Measurements from ENCODE around the gene PPP1R12C.

Gene PPP1R12C

GRCh38 chr19:55053735-55054134, 63.7 kb downstream of the PPP1R12C start:
- H3K9me3 ChIP-seq (ENCODE audit: control insufficient read depth, low read length) = no peaks in the 10 kb centered on the region
- peaks cover 10% of the 10 kb centered on the region for H3K79me2 ChIP-seq
- no peak overlapping the region for H3K4me3 ChIP-seq (ENCODE audit: low read depth, low read length)
- no peaks in the 10 kb centered on the region for H3K4me1 ChIP-seq
- no peak overlapping the region for H3K4me2 ChIP-seq (ENCODE audit: low read length)
- H3K9ac ChIP-seq = no peak overlapping the region
- no peaks in the 10 kb centered on the region for H3K36me3 ChIP-seq (ENCODE audit: control insufficient read depth, insufficient read depth, low read length)
- no peaks in the 10 kb centered on the region for H3K27me3 ChIP-seq (ENCODE audit: control insufficient read depth, insufficient read depth, low read length)
- no peak for TF ChIP-seq CTCF (IDR thresholded peaks at IDR 0.05)
- H2AFZ ChIP-seq = no peak overlapping the region
- H3K27ac ChIP-seq = no peak overlapping the region

- H3K36me3 ChIP-seq (ENCODE audit: control insufficient read depth, insufficient read depth, low read length) = no peaks in the 10 kb centered on the region
- no peaks in the 10 kb centered on the region for H3K27me3 ChIP-seq (ENCODE audit: control insufficient read depth, insufficient read depth, low read length)
- H3K79me2 ChIP-seq = peaks cover 9% of the 10 kb centered on the region
- TF ChIP-seq CTCF (IDR thresholded peaks at IDR 0.05) = no peak
- H3K4me2 ChIP-seq (ENCODE audit: low read length) = no peak overlapping the region
- no peak overlapping the region for H3K27ac ChIP-seq
- H3K9me3 ChIP-seq (ENCODE audit: control insufficient read depth, low read length) = no peaks in the 10 kb centered on the region
- H2AFZ ChIP-seq = no peak overlapping the region
- no peak overlapping the region for H3K4me3 ChIP-seq (ENCODE audit: low read depth, low read length)
- no peaks in the 10 kb centered on the region for H3K4me1 ChIP-seq
- H3K9ac ChIP-seq = no peak overlapping the region
Measured at GRCh38 chr19:55050749-55051532, 66.5 kb downstream of the PPP1R12C start.

- Histone ChIP-seq H3K4me1 (no peaks in the 10 kb centered on the region), H3K27me3 (ENCODE audit: control insufficient read depth, insufficient read depth, low read length) (no peaks in the 10 kb centered on the region), H3K9ac (no peak overlapping the region), H2AFZ (no peak overlapping the region), H3K79me2 (peaks cover 2% of the 10 kb centered on the region), H3K4me2 (ENCODE audit: low read length) (no peak overlapping the region), H3K4me3 (ENCODE audit: low read depth, low read length) (no peak overlapping the region), H3K27ac (no peak overlapping the region), H3K36me3 (ENCODE audit: control insufficient read depth, insufficient read depth, low read length) (no peaks in the 10 kb centered on the region), H3K9me3 (ENCODE audit: control insufficient read depth, low read length) (no peaks in the 10 kb centered on the region)
- TF ChIP-seq CTCF (IDR thresholded peaks at IDR 0.05) = no peak
Measured at GRCh38 chr19:55048446-55048845, 69.0 kb downstream of the PPP1R12C start.

GRCh38 chr19:55047951-55048350, 69.5 kb downstream of the PPP1R12C start:
- Histone ChIP-seq H3K9me3 (ENCODE audit: control insufficient read depth, low read length) (no peaks in the 10 kb centered on the region), H3K36me3 (ENCODE audit: control insufficient read depth, insufficient read depth, low read length) (no peaks in the 10 kb centered on the region), H3K4me2 (ENCODE audit: low read length) (no peak overlapping the region), H3K4me1 (no peaks in the 10 kb centered on the region), H3K27me3 (ENCODE audit: control insufficient read depth, insufficient read depth, low read length) (no peaks in the 10 kb centered on the region), H2AFZ (no peak overlapping the region), H3K9ac (no peak overlapping the region), H3K4me3 (ENCODE audit: low read depth, low read length) (no peak overlapping the region), H3K27ac (no peak overlapping the region), H3K79me2 (peaks cover 2% of the 10 kb centered on the region)
- TF ChIP-seq CTCF (IDR thresholded peaks at IDR 0.05) = no peak
